DND-41 (cell line): ENCODE measurements around the gene EMD.

ENCODE experiments used
- CTCF ChIP-seq: IDR thresholded peaks from 2 replicates; pipeline ENCODE4 v1.5.1; 2012; ENCODE audit warnings: borderline replicate concordance, low read length, moderate library complexity, mild to moderate bottlenecking; ENCODE audit not compliant: poor library complexity, severe bottlenecking; ENCODE audit errors: extremely low read depth
- EZH2 ChIP-seq: IDR thresholded peaks from 3 replicates; pipeline ENCODE4 v1.6.1; 2012; ENCODE audit warnings: borderline replicate concordance, low read depth, mild to moderate bottlenecking, moderate library complexity, low read length, inconsistent platforms; ENCODE audit not compliant: severe bottlenecking

GRCh38 chrX:154417157-154417556, 38.1 kb downstream of the EMD start:
- TF ChIP-seq EZH2 (no peak), CTCF (no peak)
